Ureter (tissue), 1 donor: ENCODE results near the gene MTPN. TPM values are rescaled to one million over a fixed set of nuclear protein-coding genes. Genes with fewer than 3 reads are reported as not detected.

Source experiments
- DNase-seq: peaks from one replicate; pipeline ENCODE4 v3.0.0-alpha.2; 2020; ENCODE audit warnings: low spot score
- total RNA-seq: library from RNA; stranded (reverse); gene quantifications from one replicate; pipeline ENCODE4 v1.2.4, GENCODE V29; 2023
- donor health status: DM: yes; HTN: yes; CAD: no.

MTPN gene
- total RNA-seq, 1 donor from 2014 or later = 93.8 TPM

- DNase-seq = no peak
These were observed 49.0 kb downstream of the MTPN start for GRCh38 chr7:135928136-135928535.

DNA sequence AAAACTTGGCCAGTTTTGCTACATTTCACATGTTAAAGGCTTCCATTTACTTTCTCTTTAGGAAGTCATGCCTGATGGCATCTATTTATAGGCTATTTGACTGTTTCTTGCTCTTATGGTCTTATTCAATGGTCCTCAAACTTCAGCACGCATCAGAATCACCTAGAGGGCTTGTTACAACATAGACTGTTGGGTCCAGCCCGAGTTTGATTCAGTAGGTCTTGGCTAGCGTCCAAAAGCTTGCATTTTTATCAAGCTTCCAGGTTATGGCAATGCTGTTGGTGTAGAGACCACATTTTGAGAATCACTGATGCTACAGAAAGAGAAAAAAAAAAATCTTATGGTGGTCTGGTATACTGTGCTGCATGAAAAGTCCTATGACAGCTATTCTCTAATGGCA is 51.9 kb downstream of the MTPN start:
- no peak for DNase-seq

GRCh38 chr7:135924302-135924701 is 52.9 kb downstream of the MTPN start:
- DNase-seq = no peak

DNA sequence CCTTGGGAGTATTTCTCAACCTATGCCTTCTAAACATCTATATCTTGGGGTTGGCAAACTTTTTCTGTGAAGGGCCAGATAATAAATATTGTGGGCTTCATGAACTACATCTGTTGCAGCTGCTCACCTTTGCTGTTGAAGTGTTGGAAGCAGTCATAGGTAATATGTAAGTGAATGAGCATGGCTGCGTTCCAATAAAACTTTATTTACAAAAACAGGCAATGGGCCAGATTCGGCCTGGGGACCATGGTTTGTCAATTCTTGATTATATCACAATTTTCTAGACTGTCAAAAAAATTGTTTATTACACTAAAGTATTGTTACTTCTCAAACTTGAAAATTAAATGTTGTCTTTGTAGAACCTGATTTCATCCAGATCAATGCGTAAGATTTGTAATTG is 54.9 kb downstream of the MTPN start:
- no peak for DNase-seq

DNA sequence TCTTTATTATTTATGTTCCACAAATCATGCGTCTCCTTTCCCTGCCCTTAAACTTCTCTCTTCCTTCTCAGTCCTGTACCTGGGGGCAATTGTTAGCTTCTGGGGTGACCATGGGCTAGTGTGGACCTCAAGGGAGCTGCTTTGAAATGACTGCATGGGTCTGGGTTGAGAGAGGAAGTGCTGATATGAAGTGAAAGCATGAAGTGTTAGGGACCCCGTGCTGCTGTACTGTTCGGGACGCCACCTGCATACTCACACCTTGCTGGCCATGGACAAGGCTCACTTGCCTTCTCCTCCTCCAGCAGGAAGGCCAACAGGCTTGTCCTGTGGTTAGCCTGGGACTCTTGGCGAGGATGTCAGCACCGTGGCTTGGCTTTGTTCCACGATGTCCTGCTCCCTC is 56.7 kb downstream of the MTPN start:
- DNase-seq = no peak

DNA sequence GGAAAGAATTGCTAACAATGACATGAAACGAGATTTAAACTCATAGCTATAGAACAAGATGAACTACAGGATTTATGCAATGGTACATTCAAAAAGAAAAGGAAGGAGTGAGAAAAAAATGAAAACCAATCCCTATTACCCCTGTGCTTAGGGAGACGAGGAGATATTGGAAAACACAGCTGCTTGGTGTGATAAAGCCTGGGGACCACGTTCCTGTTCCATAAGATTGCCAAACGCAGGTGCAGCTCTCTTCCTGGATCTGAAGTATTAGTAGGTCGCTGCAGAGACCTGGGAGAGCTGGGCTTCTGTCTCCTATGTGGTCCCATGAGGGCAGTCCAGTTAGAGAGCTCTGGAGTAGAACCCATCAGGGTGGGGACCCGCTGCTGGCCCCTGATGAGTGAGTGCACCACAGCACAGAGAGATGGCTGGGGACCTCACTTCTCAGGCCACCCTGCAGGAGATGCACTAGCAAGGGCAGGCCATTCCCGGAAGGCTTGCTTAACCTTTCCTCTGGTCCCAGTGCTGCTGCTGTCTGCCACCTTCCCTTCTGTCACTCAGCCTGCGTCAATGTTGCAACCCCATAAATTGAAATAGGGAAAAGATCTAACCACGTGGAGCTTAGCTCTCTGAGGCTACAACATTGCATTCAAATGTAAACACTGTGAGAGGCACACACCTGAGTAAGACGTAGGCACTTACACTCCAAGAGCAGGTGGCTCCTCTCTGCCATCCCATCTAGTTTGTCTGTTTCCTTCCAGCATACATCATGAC is 57.9 kb downstream of the MTPN start:
- DNase-seq = no peak

- no peak for DNase-seq
These were observed 59.0 kb downstream of the MTPN start for GRCh38 chr7:135918134-135918533.

DNA sequence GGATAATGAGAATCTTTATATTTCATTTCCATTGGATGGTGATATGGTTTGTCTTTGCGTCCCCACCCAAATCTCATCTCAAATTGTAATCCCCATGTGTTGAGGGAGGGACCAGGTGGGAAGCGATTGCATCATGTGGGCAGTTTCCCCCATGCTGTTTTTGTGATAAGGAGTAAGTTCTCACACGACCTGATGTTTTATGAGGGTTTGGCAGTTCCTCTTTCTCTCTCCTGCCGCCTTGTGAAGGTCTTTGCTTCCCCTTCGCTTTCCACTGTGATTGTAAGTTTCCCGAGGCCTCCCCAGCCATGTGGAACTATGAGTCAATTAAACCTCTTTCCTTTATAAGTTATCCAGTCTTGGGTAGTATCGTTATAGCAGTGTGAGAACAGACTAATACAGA is 59.4 kb downstream of the MTPN start:
- no peak for DNase-seq

DNA sequence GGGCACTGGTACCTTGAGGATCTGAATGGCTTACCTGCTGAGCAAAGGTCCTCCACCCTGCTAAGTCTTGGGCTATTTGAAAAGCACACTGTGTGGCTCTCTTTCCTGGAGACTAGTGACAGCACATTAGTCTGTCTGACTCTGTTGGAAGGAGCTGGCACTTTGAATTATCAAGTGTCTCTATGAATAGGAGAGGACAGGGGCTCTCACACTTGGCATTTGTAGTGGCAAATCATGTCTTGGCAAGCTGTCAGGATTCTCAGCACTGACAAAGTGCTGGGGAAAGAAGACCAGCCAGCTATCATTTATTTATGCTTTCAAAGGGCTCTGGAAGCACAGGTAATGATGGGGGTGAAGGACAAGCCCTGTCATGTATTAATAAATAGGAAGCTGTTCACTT is 62.8 kb downstream of the MTPN start:
- no peak for DNase-seq

GRCh38 chr7:135913404-135913803 is 63.8 kb downstream of the MTPN start:
- DNase-seq = no peak

GRCh38 chr7:135911099-135911498 is 66.1 kb downstream of the MTPN start:
- DNase-seq = no peak

- no peak for DNase-seq
These were observed 66.6 kb downstream of the MTPN start for GRCh38 chr7:135910393-135911036.

GRCh38 chr7:135905858-135906257 is 71.3 kb downstream of the MTPN start:
- no peak for DNase-seq

- DNase-seq = no peak
These were observed 71.8 kb downstream of the MTPN start for GRCh38 chr7:135905355-135905754.

- no peak for DNase-seq
These were observed 72.9 kb downstream of the MTPN start for GRCh38 chr7:135904282-135904681.

GRCh38 chr7:135901585-135902540 is 75.3 kb downstream of the MTPN start:
- DNase-seq = no peak

- no peak for DNase-seq
These were observed 77.1 kb downstream of the MTPN start for GRCh38 chr7:135900065-135900546.

DNA sequence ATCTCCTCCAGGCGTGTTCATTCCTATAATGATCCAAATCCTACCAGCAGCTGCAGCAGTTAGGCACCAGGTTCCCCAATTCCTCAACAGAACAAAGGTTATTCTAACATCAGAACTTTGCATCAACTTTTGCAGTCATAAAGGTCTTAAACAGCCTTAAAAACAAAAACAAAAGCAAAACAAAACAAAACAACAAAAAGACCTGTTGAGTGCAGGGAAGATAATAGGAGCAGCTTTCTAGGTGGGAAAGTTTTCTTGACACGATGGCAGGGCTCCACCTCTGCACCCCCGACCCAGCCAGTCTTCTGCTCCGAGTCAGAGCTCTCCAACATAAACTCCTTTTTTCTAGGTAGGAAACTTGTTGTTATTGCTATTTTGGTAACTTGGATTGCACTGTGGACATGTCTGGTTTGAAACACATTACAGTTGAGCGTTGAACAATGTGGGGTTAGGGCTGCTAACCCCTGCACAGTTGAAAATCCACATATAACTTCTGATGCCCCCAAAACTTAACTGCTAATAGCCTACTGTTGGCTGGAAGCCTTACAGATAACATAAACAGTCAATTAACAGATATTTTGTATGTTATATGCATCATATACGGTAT is 77.6 kb downstream of the MTPN start:
- DNase-seq = no peak

- DNase-seq = no peak
These were observed 78.9 kb downstream of the MTPN start for GRCh38 chr7:135898226-135898625.

DNA sequence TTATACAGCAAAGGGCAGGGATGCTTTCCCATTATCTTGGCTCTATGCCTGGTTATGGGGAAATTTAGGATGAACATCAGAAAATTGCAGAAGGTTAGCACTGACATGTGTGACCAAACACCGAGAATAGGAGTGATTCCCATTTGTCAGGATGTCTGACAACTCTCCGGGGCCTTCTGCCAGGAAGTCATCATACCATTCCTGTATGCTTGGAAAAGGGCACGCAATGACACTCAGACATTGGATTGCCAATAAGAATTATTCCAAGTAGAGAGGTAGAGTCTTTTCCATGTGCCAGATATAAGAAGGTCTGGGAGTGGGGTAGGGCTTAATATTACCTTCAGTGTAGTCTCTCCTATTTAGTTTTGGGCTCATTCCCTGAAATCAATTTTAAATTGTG is 82.3 kb downstream of the MTPN start:
- no peak for DNase-seq

GRCh38 chr7:135889823-135890222 is 87.3 kb downstream of the MTPN start:
- no peak for DNase-seq

DNA sequence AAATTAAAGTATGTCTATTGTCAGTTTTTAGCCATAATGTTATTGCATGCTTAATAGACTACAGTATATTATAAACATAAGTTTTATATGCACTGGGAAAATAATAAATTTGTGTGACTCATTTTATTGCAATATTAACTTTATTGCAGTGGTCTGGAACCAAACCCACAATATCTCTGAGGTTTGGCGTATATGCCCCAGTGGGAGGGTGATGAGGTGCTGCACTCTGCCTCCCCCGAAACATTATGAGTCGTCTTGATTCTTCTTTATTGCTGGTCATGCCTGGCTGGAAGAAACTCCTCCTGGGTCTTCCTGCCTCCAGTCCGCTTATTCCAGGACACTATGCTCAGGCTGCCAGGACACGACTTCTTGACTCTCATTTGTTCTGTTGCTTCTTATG is 88.4 kb downstream of the MTPN start:
- DNase-seq = no peak
